Posterior vena cava (tissue), 2 donors: ENCODE data around the gene CLMN. TPM values are rescaled to one million over a fixed set of nuclear protein-coding genes. Genes with fewer than 3 reads are reported as not detected.
"Not testable (repeated sequence)": the region's sequence is repeated elsewhere in the genome, so short reads cannot be mapped to it uniquely, and the experiment has no call there.

Source experiments
- DNase-seq: peaks from one replicate; pipeline ENCODE4 v3.0.0-alpha.2; 2020; ENCODE audit warnings: low spot score
- intact Hi-C, 2 donors: fragments of 100-400 bp; cut with DNase I; formaldehyde crosslinking; loops; one replicate each; pipeline versions ENCODE4 v1.14.1 to v1.14.2; 2022 to 2023
- microRNA-seq, 2 donors: library from miRNA; unstranded; fragments of <30 nt; microRNA quantifications; one replicate each; pipeline ENCODE4 v1.2.0, GENCODE V29; 2020 to 2021; ENCODE audit warnings: borderline microRNAs expressed in 2 of 2
- total RNA-seq, 2 donors: library from RNA; stranded (reverse); fragmentation: NEBNext Ultra II Directional; extraction: Animal tissue kit (Norgen Biotek cat#: 25700); gene quantifications; one replicate each; pipeline ENCODE4 v1.2.1, GENCODE V29; 2021
- donor health status: DM: yes; HTN: yes; CAD: no.
- donor health status: DM: yes; HTN: yes; CAD: no.

CLMN gene
- total RNA-seq, 2 donors from 2014 or later = 9.4 to 11.1 TPM

DNA sequence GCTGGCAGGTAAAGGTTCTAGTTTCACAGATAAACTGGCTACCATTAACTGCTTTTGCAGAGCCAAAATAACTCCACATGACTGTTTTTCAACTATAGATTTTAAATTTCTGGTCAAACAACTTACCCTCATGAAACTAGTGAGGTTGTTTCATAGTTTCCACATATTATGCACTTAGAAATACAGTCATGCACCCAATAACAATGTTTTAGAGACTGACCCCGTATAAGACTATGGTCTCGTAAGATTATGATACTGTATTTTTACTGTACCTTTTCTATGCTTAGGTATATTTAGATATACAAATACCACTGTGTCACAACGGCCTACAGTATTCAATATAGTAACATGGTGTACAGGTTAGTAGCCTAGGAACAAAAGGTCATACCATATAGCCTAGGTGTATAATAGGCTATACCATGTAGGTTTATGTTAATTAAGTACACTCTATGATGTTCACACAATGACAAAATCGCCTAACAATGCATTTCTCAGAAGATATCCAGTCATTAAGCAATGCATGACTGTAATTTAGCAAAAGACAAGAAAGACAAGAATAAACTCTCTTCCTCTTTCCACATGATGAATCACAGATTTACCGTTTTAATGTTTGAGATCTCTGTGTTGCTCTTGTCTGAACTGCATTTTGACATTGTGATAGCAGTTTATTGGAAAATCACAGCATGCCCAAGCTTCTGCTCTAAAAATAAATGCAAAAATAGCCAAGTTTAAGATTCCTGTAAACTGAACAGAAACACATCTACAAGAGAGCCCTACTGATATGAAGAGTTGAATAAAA, 179.4 kb downstream of the CLMN start:
- no peak for DNase-seq
- intact Hi-C loops = no loop called here

DNA sequence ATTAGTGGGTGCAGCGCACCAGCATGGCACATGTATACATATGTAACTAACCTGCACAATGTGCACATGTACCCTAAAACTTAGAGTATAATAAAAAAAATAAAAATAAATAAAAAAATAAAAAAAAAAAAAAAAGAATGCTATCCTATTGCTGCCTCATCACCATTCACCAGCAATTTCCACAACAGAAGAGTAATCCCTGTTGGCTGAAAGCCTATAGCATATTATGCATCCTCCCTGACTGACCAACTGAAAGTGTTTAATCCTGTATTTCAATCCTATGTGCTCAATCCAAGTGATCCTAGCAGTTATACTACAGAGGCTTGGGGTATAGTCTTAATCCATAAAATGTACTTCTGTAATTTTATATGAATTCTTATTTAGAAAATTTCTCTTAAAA, 180.8 kb downstream of the CLMN start:
- intact Hi-C loops = no loop called here
- no peak for DNase-seq

- intact Hi-C loops, DNase-seq: not testable (repeated sequence)
These were observed 181.3 kb downstream of the CLMN start for GRCh38 chr14:95138455-95138854.

- no peak for DNase-seq
- intact Hi-C loops = no loop called here
These were observed 181.9 kb downstream of the CLMN start for GRCh38 chr14:95137804-95138167.

DNA sequence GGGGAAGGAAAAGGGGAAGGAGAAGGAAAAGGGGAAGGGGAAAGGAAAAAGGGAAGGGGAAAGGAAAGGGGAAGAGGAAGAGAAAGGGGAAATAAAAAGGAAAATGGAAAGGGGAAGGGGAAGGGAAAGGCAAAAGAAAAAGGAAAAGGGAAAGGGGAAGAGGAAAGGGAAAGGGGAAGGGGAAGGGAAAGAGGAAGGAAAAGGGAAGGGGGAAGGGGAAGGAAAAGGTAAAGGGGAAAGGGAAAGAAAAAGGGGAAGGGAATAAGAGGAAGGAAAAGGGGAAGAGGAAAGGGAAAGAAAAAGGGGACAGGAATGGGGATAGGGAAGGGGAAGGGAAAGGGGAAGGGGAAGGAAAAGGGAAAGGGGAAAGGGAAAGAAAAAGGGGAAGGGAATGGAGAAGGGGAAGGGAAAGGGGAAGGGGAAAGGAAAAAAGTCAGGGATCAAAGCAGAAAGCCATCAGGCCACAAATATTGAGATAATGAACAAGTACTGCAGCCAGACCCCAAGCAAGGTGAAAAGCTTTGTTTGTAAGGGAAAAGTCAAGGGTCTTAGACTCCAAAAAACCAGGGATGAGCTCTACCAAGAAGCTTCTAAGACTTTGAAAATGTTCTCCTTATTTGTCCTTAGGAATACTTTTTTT, 182.4 kb downstream of the CLMN start:
- intact Hi-C loops = no loop called here
- no peak for DNase-seq

DNA sequence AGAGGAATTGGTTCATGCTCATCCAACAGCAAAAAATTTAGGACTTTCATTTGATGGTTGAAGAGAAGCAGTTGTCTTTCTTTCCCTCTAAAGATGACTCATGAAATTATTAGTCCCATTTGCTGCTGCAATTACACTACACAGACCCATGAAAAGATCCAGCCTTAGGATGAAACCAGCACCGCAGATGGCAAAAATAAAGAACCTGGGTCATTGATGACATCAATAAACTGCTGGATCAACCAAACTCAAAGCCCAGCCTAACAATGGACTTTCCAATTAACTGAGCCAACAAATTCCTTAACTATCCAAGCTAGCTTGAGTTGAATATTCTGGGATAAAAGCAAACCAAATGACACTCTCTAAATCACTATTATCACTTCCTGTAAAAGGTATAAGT, 183.1 kb downstream of the CLMN start:
- intact Hi-C loops = no loop called here
- DNase-seq = no peak

DNA sequence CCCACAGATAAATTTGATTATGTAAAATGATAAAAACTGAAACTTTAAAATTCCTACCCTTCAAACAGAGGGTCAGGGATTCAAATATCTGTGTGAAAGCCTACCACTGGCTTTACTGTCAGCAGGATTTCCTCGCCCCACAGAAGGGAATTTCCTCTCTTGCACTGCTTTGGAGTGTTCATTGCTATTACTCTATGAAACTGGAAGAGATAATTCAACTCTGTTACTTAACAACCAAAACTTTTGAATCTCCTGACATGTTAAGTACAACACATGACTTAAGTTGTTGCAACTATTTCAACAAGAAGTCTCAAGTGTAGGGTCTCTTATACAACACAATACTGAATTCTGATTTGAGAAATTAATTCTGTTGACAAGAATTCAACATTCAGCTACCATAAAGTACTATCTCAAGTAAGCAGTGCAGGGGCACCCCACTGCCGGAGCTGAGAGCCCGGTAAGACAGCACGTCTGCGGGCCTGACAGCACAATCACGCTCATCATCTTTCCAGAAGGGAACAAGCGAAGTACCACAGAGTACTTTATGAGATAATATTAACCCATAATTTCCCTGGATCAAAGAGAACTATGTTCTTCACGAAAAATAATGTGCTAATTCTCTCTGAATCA, 185.3 kb downstream of the CLMN start:
- intact Hi-C loops = no loop called here
- DNase-seq = no peak

GRCh38 chr14:95133282-95133681, 186.4 kb downstream of the CLMN start:
- DNase-seq = no peak
- intact Hi-C loops = no loop called here

DNA sequence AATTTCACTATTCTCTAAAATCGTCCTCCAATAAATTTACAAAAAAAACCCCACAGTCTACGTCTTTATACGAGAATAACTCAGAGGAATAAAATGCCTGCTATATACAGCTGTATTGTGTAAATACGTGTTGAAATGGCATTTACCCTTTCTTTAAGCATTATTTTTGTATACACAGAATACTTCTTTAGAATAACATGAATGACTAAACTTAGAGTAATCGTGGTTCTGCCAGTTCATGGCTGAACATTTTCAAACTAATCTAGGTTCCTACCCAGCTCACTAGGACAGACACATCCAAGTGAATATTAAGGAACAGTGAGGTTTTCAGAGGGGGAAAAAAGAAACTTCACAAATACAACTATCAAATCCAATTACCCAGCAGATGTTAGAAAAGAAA, 186.9 kb downstream of the CLMN start:
- DNase-seq = no peak
- intact Hi-C loops = no loop called here

Small RNAs within 50 kb of the gene (microRNA-seq; reads per million reads assigned to microRNA genes)
- 2.6 to 2.9 reads per million in 2 donors for gene MIR3173

Other genes starting within 250 kb of the CLMN start
- 10 to 100 TPM; 52.4 to 52.5 TPM for gene DICER1, start 162.4 kb downstream of the CLMN start, total RNA-seq
- gene SYNE3, start 196.7 kb upstream of the CLMN start, total RNA-seq = 10 to 100 TPM; 35.7 to 40.0 TPM
- 10 to 100 TPM; 21.7 to 25.6 TPM for gene GLRX5, start 215.1 kb upstream of the CLMN start, total RNA-seq